Glomerular visceral epithelial cell (primary cell): ENCODE measurements around the gene RIOK2.

Experiments used
- DNase-seq: peaks from one replicate; pipeline ENCODE4 v3.0.0-alpha.2; 2016; ENCODE audit errors: extremely low spot score

Gene RIOK2

GRCh38 chr5:97125125-97125683 lies 57.8 kb downstream of the RIOK2 start:
- no peak for DNase-seq

- DNase-seq = no peak
Measured at GRCh38 chr5:97124335-97124734, 58.7 kb downstream of the RIOK2 start.

GRCh38 chr5:97121848-97122247 lies 61.2 kb downstream of the RIOK2 start:
- DNase-seq = no peak

GRCh38 chr5:97120195-97120594 lies 62.9 kb downstream of the RIOK2 start:
- DNase-seq = no peak

- DNase-seq = no peak
Measured at GRCh38 chr5:97119007-97119390, 64.0 kb downstream of the RIOK2 start.

- DNase-seq = no peak
Measured at GRCh38 chr5:97118261-97119006, 64.6 kb downstream of the RIOK2 start.

- DNase-seq = no peak
Measured at GRCh38 chr5:97115932-97116331, 67.1 kb downstream of the RIOK2 start.

GRCh38 chr5:97112230-97112629 lies 70.8 kb downstream of the RIOK2 start:
- no peak for DNase-seq

- no peak for DNase-seq
Measured at GRCh38 chr5:97111616-97112015, 71.4 kb downstream of the RIOK2 start.

GRCh38 chr5:97111004-97111403 lies 72.0 kb downstream of the RIOK2 start:
- no peak for DNase-seq
